ENCODE results near the gene STAT5B.

STAT5B gene

GRCh38 chr17:42178817-42179216 lies 97.4 kb downstream of the STAT5B start:
- no peak for DNase-seq (ENCODE audit: low read depth)
- no peak overlapping the region for H3K4me3 ChIP-seq (ENCODE audit: low read length)

GRCh38 chr17:42177684-42178083 lies 98.5 kb downstream of the STAT5B start:
- no peak for TF ChIP-seq CTCF (conservative IDR thresholded peaks at IDR 0.05; ENCODE audit: low read length)
- DNase-seq (ENCODE audit: low read depth) = no peak
- H3K4me3 ChIP-seq (ENCODE audit: low read length) = no peak overlapping the region

More at GRCh38 chr17:42178817-42179216, 97.4 kb downstream of the STAT5B start:
- TF ChIP-seq CTCF (conservative IDR thresholded peaks at IDR 0.05; ENCODE audit: low read length) = no peak

GRCh38 chr17:42174126-42174783 lies 101.9 kb downstream of the STAT5B start:
- no peak overlapping the region for H3K4me3 ChIP-seq (ENCODE audit: low read length)
- TF ChIP-seq CTCF (conservative IDR thresholded peaks at IDR 0.05; ENCODE audit: low read length) = no peak
- DNase-seq (ENCODE audit: low read depth) = no peak

GRCh38 chr17:42171831-42172230 lies 104.4 kb downstream of the STAT5B start:
- DNase-seq (ENCODE audit: low read depth) = no peak
- TF ChIP-seq CTCF (conservative IDR thresholded peaks at IDR 0.05; ENCODE audit: low read length) = no peak
- no peak overlapping the region for H3K4me3 ChIP-seq (ENCODE audit: low read length)

GRCh38 chr17:42169351-42169750 lies 106.8 kb downstream of the STAT5B start:
- DNase-seq (ENCODE audit: low read depth) = no peak
- no peak overlapping the region for H3K4me3 ChIP-seq (ENCODE audit: low read length)
- TF ChIP-seq CTCF (conservative IDR thresholded peaks at IDR 0.05; ENCODE audit: low read length) = no peak

GRCh38 chr17:42167807-42168206 lies 108.4 kb downstream of the STAT5B start:
- no peak for TF ChIP-seq CTCF (conservative IDR thresholded peaks at IDR 0.05; ENCODE audit: low read length)
- H3K4me3 ChIP-seq (ENCODE audit: low read length) = no peak overlapping the region
- DNase-seq (ENCODE audit: low read depth) = no peak

- TF ChIP-seq CTCF (conservative IDR thresholded peaks at IDR 0.05; ENCODE audit: low read length) = no peak
- H3K4me3 ChIP-seq (ENCODE audit: low read length) = no peak overlapping the region
- no peak for DNase-seq (ENCODE audit: low read depth)
Measured at GRCh38 chr17:42166196-42166763, 109.9 kb downstream of the STAT5B start.
